K562 (cell line): ENCODE results near the gene DUSP23. TPM values are rescaled to one million over a fixed set of nuclear protein-coding genes. Genes with fewer than 3 reads are reported as not detected.
A peak's percentile ranks its signal among the peaks of the same experiment; 100 is the strongest.

Experiments
- ATAC-seq: fragments of 200-7000 bp; cut with Tn5 transposase; 3 replicates; pipeline ENCODE4 v1.9.1; 2020; ENCODE audit warnings: moderate library complexity
- BruUV-seq: library from RNA; stranded (reverse); fragments of 400-500 nt; replicated peaks from 2 replicates; lab custom pipeline; 2021; lab: Mats Ljungman, UMichigan
- CTCF ChIA-PET: fragments of 300-600 bp; formaldehyde crosslinking; extraction: SDS; loops from one replicate; lab custom pipeline; 2021; ENCODE audit warnings: low intra/inter-chr PET ratio; lab: Yijun Ruan, JAX
- POLR2A ChIA-PET: fragments of 300-600, 350-650 bp; sonication (Branson Sonifier 250); formaldehyde crosslinking; extraction: SDS; loops from one replicate; lab custom pipeline; 2021; ENCODE audit warnings: antibody characterized with exemption, inconsistent platforms; lab: Yijun Ruan, JAX
- DNase-seq, 4 experiments: peaks; one replicate each; pipeline versions ENCODE4 v3.0.0 to v3.0.0-alpha.2; 2011 to 2018; ENCODE audit warnings: low spot score in 3 of 4, mixed read lengths in 3 of 4; ENCODE audit errors: extremely low read depth in 1 of 4
- FAIRE-seq: peaks from 2 replicates; lab custom pipeline; 2011; peaks lifted over from hg19 to GRCh38; lab: Jason Lieb, UNC
- H2AFZ ChIP-seq: 2 replicates; pipeline ENCODE4 v1.6.0; 2011; ENCODE audit warnings: low read depth, low read length, control low read depth, inconsistent platforms
- H3K27ac ChIP-seq: fragments of 200-600 bp; 3 replicates; pipeline ENCODE4 v1.8.0; 2011; ENCODE audit warnings: low read depth, mild to moderate bottlenecking, control low read depth, inconsistent platforms, low read length, moderate library complexity, mixed read lengths; ENCODE audit errors: extremely low read depth
- H3K27me3 ChIP-seq, 2 experiments: fragments of 300-600 bp in 1 of 2; 2 replicates in 1 of 2; 3 replicates in 1 of 2; pipeline versions ENCODE4 v1.6.0 to v1.8.0; 2011; ENCODE audit warnings: inconsistent platforms in 2 of 2, low read length in 2 of 2, mild to moderate bottlenecking in 1 of 2, mixed read lengths in 1 of 2, moderate library complexity in 1 of 2; ENCODE audit not compliant: control insufficient read depth in 2 of 2, insufficient read depth in 2 of 2
- H3K36me3 ChIP-seq: fragments of 300-600 bp; 3 replicates; pipeline ENCODE4 v1.8.0; 2011; ENCODE audit warnings: mild to moderate bottlenecking, low read length, inconsistent platforms; ENCODE audit not compliant: control insufficient read depth, insufficient read depth
- H3K4me1 ChIP-seq, 2 experiments: fragments of 200-600 bp in 1 of 2; replicated peaks in 1 of 2; 2 replicates in 1 of 2; 3 replicates in 1 of 2; pipeline versions ENCODE4 v1.5.1 to v1.8.0; 2011; ENCODE audit warnings: inconsistent platforms in 2 of 2, low read length in 2 of 2, mild to moderate bottlenecking in 1 of 2, mixed read lengths in 1 of 2, moderate library complexity in 1 of 2; ENCODE audit not compliant: control insufficient read depth in 2 of 2, insufficient read depth in 2 of 2
- H3K4me2 ChIP-seq: 2 replicates; pipeline ENCODE4 v1.6.1; 2011; ENCODE audit warnings: low read length, control low read depth, inconsistent platforms, mixed read lengths; ENCODE audit not compliant: insufficient read depth
- H3K4me3 ChIP-seq: fragments of 200-600 bp; sonication (generic), shearing (Covaris generic); 2 replicates; pipeline ENCODE4 v1.5.1; 2016; ENCODE audit warnings: control low read depth, inconsistent platforms
- H3K79me2 ChIP-seq: fragments of 200-600 bp; 3 replicates; pipeline ENCODE4 v1.8.0; 2011; ENCODE audit warnings: low read length, inconsistent platforms; ENCODE audit not compliant: control insufficient read depth, insufficient read depth
- H3K9ac ChIP-seq, 2 experiments: 2 replicates each; pipeline versions ENCODE4 v1.6.0 to v1.6.1; 2011; ENCODE audit warnings: low read depth in 2 of 2, low read length in 2 of 2, control low read depth in 1 of 2, inconsistent platforms in 1 of 2, mild to moderate bottlenecking in 1 of 2, mixed read lengths in 1 of 2; ENCODE audit not compliant: insufficient read depth in 1 of 2
- H3K9me1 ChIP-seq: one replicate; pipeline ENCODE4 v1.6.0; 2011; ENCODE audit warnings: inconsistent platforms, mild to moderate bottlenecking, low read length, moderate library complexity; ENCODE audit not compliant: control insufficient read depth, insufficient read depth
- H3K9me3 ChIP-seq: replicated peaks from 2 replicates; pipeline ENCODE4 v1.5.1; 2011; ENCODE audit warnings: low read depth, low read length, inconsistent platforms; ENCODE audit not compliant: control insufficient read depth, insufficient read depth
- H4K20me1 ChIP-seq: replicated peaks from 2 replicates; pipeline ENCODE4 v1.6.1; 2011; ENCODE audit warnings: low read length, inconsistent platforms, mixed read lengths; ENCODE audit not compliant: control insufficient read depth, insufficient read depth
- KDM5B ChIP-seq: fragments of 200-600 bp; sonication (generic); IDR thresholded peaks from 2 replicates; pipeline ENCODE4 v1.6.1; 2012; ENCODE audit warnings: low read depth, mild to moderate bottlenecking, moderate library complexity, low read length, control low read depth, inconsistent platforms; ENCODE audit not compliant: insufficient replicate concordance
- MYBL2 ChIP-seq, 2 experiments: fragments of 450-650 bp in 1 of 2; sonication (generic) in 1 of 2; formaldehyde crosslinking in 1 of 2; IDR thresholded peaks; 2 replicates each; pipeline versions ENCODE4 v1.6.1 to v1.8.1; 2017 to 2022; ENCODE audit warnings: borderline replicate concordance in 1 of 2, inconsistent platforms in 1 of 2, low read depth in 1 of 2, mild to moderate bottlenecking in 1 of 2, missing genetic modification reagents in 1 of 2, moderate library complexity in 1 of 2
- RAD21 ChIP-seq, 2 experiments: fragments of 250-450 bp in 1 of 2; fragments of 450-650 bp in 1 of 2; sonication (Bioruptor Pico) in 1 of 2; formaldehyde crosslinking in 1 of 2; IDR thresholded peaks in 1 of 2; conservative IDR thresholded peaks in 1 of 2; 2 replicates each; pipeline versions ENCODE4 v1.4.0 to v1.8.0; 2020 to 2022; ENCODE audit warnings: mild to moderate bottlenecking in 2 of 2, moderate library complexity in 1 of 2
- ZFP1 ChIP-seq: fragments of 450-650 bp; formaldehyde crosslinking; IDR thresholded peaks from 2 replicates; pipeline ENCODE4 v1.4.0; 2020; ENCODE audit warnings: mild to moderate bottlenecking, mixed read lengths
- WGBS: fragments of 100-300 bp; shearing (Covaris generic); methylation state at CpG from one replicate; pipeline ENCODE4 v1.1.6; 2016; ENCODE audit warnings: low coverage, mixed read lengths; ENCODE audit not compliant: insufficient coverage; ENCODE audit errors: missing lambda C conversion rate; 5-methylcytosine and 5-hydroxymethylcytosine counted together
- in situ Hi-C: fragments of 300-500 bp; cut with MboI; formaldehyde crosslinking; loops from 4 replicates; pipeline ENCODE4 v1.15.0; 2018; ENCODE audit warnings: inconsistent platforms, mixed read lengths
- intact Hi-C: fragments of 100-400 bp; cut with micrococcal nuclease; formaldehyde crosslinking; loops from 2 replicates; pipeline ENCODE4 v1.14.2; 2022
- polyA plus RNA-seq, 8 experiments: library from polyadenylated mRNA; depleted of rRNA in 4 of 8; stranded (reverse) in 5 of 8; unstranded in 3 of 8; fragments of >200 nt; fragmentation: Nextera tagmentation in 2 of 8; fragmentation: Illumina TruSeq in 1 of 8; extraction: Ambion mirVana in 2 of 8; extraction: Trizol in 1 of 8; gene quantifications; 2 replicates each; pipeline versions ENCODE4 v1.2.1 to v1.2.3, GENCODE V29; 2011 to 2014; ENCODE audit warnings: inconsistent platforms in 1 of 8, missing spikeins in 1 of 8
- total RNA-seq, 7 experiments: library from RNA; depleted of rRNA in 6 of 7; stranded (reverse); fragments of >200 nt in 6 of 7; fragmentation: Illumina TruSeq in 2 of 7; extraction: Trizol in 2 of 7; gene quantifications; 2 replicates each; pipeline versions ENCODE4 v1.2.1 to v1.2.3, GENCODE V29; 2011 to 2021; ENCODE audit warnings: low replicate concordance in 1 of 7
- TF ChIP-seq, protein P1 (sequence below), 3 experiments: IDR thresholded peaks in 2 of 3; conservative IDR thresholded peaks in 1 of 3; 2 replicates each; pipeline ENCODE4 v1.5.1; 2011 to 2012; ENCODE audit warnings: low read length in 3 of 3, mild to moderate bottlenecking in 3 of 3, control low read depth in 2 of 3, improper control_type of control experiment in 1 of 3, inconsistent platforms in 1 of 3, low read depth in 1 of 3, mixed read lengths in 1 of 3, moderate library complexity in 1 of 3; ENCODE audit not compliant: insufficient read depth in 2 of 3

DUSP23 gene
- total and polyA plus RNA-seq, 9 of the 15 experiments (the other 6 are each of a cell fraction or from before 2014, with no cell fraction given), result 1.0 to 34.8 (median 13.7) TPM

- no peak overlapping the region for H3K27ac ChIP-seq
- no peak overlapping the region for H3K9ac ChIP-seq
- H3K4me3 ChIP-seq, result no peak overlapping the region
- H3K27me3 ChIP-seq, result peaks cover 0 to 7% of the 10 kb centered on the region in 2 experiments; a peak in 3 of 5 replicates
- no peak overlapping the region for H2AFZ ChIP-seq
- in situ Hi-C loops (no loop called here), intact Hi-C loops (no loop called here)
- H4K20me1 ChIP-seq, result no peaks in the 10 kb centered on the region
- H3K9me3 ChIP-seq, result no peaks in the 10 kb centered on the region
- ChIA-PET POLR2A (no interaction called here), CTCF (interaction anchor here (0.7 to 1.0 kb wide), 2 partner anchors 231 to 418 kb away, joined by 3 read pairs; no protein-coding TSS in a partner anchor)
- no peaks in the 10 kb centered on the region for H3K36me3 ChIP-seq
- FAIRE-seq, result peak; percentile 40
- peaks cover 0 to 4% of the 10 kb centered on the region in 2 experiments; a peak in 2 of 5 replicates for H3K4me1 ChIP-seq
- H3K9me1 ChIP-seq, result no peaks in the 10 kb centered on the region
- DNase-seq, result no peak
- TF ChIP-seq MYBL2 (IDR thresholded peaks at IDR 0.05; ENCODE audit: low read depth) (no peak), MYBL2 (CRISPR knock-in tag; IDR thresholded peaks at IDR 0.05; ENCODE audit: borderline replicate concordance) (no peak), KDM5B (no peak), ZFP1 (CRISPR knock-in tag) (no peak), RAD21 (CRISPR knock-in tag; conservative IDR thresholded peaks at IDR 0.05 in 1 of 2, IDR thresholded peaks at IDR 0.05 in 1 of 2) (0 out of 4 replicates have a peak, but pooled peaks of 1 of the 2 experiments have one; percentile 14)
- TF ChIP-seq, protein P1, sequence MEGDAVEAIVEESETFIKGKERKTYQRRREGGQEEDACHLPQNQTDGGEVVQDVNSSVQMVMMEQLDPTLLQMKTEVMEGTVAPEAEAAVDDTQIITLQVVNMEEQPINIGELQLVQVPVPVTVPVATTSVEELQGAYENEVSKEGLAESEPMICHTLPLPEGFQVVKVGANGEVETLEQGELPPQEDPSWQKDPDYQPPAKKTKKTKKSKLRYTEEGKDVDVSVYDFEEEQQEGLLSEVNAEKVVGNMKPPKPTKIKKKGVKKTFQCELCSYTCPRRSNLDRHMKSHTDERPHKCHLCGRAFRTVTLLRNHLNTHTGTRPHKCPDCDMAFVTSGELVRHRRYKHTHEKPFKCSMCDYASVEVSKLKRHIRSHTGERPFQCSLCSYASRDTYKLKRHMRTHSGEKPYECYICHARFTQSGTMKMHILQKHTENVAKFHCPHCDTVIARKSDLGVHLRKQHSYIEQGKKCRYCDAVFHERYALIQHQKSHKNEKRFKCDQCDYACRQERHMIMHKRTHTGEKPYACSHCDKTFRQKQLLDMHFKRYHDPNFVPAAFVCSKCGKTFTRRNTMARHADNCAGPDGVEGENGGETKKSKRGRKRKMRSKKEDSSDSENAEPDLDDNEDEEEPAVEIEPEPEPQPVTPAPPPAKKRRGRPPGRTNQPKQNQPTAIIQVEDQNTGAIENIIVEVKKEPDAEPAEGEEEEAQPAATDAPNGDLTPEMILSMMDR (IDR thresholded peaks at IDR 0.05 in 2 of 3, conservative IDR thresholded peaks at IDR 0.05 in 1 of 3; ENCODE audit: insufficient read depth in 2 of 3, low read depth in 1 of 3, low read length in 3 of 3), result peak in 1 of 3 experiments; percentile 15; a peak in 2 of 6 replicates
- no peak for ATAC-seq
- H3K79me2 ChIP-seq, result no peaks in the 10 kb centered on the region
- 3% methylated on average over 2 of the region's 2 CpGs for WGBS
- no TSS peak for BruUV-seq
- H3K4me2 ChIP-seq, result no peak overlapping the region
Measured at GRCh38 chr1:159775716-159776115, 5.0 kb upstream of the DUSP23 start.
